ENCODE measurements around the gene PSENEN.

DNA sequence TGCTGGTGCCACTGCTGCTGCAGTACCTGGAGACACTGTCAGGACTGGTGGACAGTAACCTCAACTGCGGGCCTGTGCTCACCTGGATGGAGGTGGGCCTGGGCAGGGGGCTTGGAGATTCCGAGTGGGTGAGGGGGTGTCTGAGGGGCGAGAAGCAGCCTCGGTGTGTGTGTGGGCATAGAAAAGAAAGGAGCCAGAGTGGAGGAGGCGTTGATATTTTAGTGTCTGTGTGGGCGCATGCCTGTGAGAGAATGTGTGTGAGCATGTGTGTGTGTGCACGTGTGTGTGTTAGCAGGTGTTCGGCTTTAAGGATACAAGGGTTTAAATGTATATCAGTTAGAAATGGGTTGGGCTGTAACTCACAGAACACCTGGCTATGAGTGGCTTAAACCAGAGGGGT lies 33.6 kb downstream of the PSENEN start:
- TF ChIP-seq NRF1 (IDR thresholded peaks at IDR 0.05; ENCODE audit: low read depth, low read length) (no peak), HDAC2 (IDR thresholded peaks at IDR 0.05; ENCODE audit: borderline replicate concordance in 1 of 2, low read depth in 2 of 2, low read length in 2 of 2) (no peak), POLR2A (IDR thresholded peaks at IDR 0.05; ENCODE audit: control extremely low read depth in 1 of 2, low read depth in 2 of 2, low read length in 2 of 2) (no peak), SP1 (IDR thresholded peaks at IDR 0.05; ENCODE audit: low read depth, low read length) (no peak), GABPA (IDR thresholded peaks at IDR 0.05; ENCODE audit: borderline replicate concordance, insufficient read depth, low read length) (no peak), TAF1 (IDR thresholded peaks at IDR 0.05; ENCODE audit: low read depth, low read length) (no peak), EZH2 (IDR thresholded peaks at IDR 0.05; ENCODE audit: low read depth, low read length, severe bottlenecking) (no peak), POLR2AphosphoS5 (IDR thresholded peaks at IDR 0.05; ENCODE audit: low read depth, low read length) (no peak), YY1 (IDR thresholded peaks at IDR 0.05; ENCODE audit: low read depth, low read length) (no peak)
- TF ChIP-seq, protein P1, sequence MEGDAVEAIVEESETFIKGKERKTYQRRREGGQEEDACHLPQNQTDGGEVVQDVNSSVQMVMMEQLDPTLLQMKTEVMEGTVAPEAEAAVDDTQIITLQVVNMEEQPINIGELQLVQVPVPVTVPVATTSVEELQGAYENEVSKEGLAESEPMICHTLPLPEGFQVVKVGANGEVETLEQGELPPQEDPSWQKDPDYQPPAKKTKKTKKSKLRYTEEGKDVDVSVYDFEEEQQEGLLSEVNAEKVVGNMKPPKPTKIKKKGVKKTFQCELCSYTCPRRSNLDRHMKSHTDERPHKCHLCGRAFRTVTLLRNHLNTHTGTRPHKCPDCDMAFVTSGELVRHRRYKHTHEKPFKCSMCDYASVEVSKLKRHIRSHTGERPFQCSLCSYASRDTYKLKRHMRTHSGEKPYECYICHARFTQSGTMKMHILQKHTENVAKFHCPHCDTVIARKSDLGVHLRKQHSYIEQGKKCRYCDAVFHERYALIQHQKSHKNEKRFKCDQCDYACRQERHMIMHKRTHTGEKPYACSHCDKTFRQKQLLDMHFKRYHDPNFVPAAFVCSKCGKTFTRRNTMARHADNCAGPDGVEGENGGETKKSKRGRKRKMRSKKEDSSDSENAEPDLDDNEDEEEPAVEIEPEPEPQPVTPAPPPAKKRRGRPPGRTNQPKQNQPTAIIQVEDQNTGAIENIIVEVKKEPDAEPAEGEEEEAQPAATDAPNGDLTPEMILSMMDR (IDR thresholded peaks at IDR 0.05; ENCODE audit: control extremely low read depth in 1 of 3, insufficient read depth in 1 of 3, low read depth in 1 of 3, low read length in 3 of 3): no peak
- TF ChIP-seq, protein P2, sequence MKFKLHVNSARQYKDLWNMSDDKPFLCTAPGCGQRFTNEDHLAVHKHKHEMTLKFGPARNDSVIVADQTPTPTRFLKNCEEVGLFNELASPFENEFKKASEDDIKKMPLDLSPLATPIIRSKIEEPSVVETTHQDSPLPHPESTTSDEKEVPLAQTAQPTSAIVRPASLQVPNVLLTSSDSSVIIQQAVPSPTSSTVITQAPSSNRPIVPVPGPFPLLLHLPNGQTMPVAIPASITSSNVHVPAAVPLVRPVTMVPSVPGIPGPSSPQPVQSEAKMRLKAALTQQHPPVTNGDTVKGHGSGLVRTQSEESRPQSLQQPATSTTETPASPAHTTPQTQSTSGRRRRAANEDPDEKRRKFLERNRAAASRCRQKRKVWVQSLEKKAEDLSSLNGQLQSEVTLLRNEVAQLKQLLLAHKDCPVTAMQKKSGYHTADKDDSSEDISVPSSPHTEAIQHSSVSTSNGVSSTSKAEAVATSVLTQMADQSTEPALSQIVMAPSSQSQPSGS (IDR thresholded peaks at IDR 0.05; ENCODE audit: low read length): no peak

Data from H1 (cell line).